Hepatocyte (in vitro differentiated cells): ENCODE results near the gene SPNS2. TPM values are rescaled to one million over a fixed set of nuclear protein-coding genes. Genes with fewer than 3 reads are reported as not detected.
A peak's percentile ranks its signal among the peaks of the same experiment; 100 is the strongest.

Experiments
- DNase-seq: peaks from one replicate; pipeline ENCODE4 v3.0.0-alpha.2; 2016; ENCODE audit warnings: low spot score
- H2AFZ ChIP-seq: fragments of 200-600 bp; sonication (generic); 2 replicates; pipeline ENCODE4 v1.6.0; 2016; ENCODE audit warnings: antibody characterized with exemption, mild to moderate bottlenecking
- H3K27ac ChIP-seq: fragments of 200-600 bp; sonication (generic); 2 replicates; pipeline ENCODE4 v1.5.1; 2016; ENCODE audit warnings: mild to moderate bottlenecking
- H3K27me3 ChIP-seq: fragments of 200-600 bp; sonication (generic); 2 replicates; pipeline ENCODE4 v1.6.1; 2016
- H3K36me3 ChIP-seq: fragments of 200-600 bp; sonication (generic); replicated peaks from 2 replicates; pipeline ENCODE4 v1.5.1; 2016; ENCODE audit warnings: low read depth; ENCODE audit not compliant: insufficient read depth
- H3K4me1 ChIP-seq: fragments of 200-600 bp; sonication (generic); 2 replicates; pipeline ENCODE4 v1.5.1; 2016; ENCODE audit warnings: mild to moderate bottlenecking, moderate library complexity; ENCODE audit not compliant: insufficient read depth
- H3K4me2 ChIP-seq: fragments of 200-600 bp; sonication (generic); 2 replicates; pipeline ENCODE4 v1.6.0; 2016
- H3K4me3 ChIP-seq: fragments of 200-600 bp; sonication (generic); 2 replicates; pipeline ENCODE4 v1.5.1; 2016; ENCODE audit warnings: mild to moderate bottlenecking
- H3K79me2 ChIP-seq: fragments of 200-600 bp; sonication (generic); 2 replicates; pipeline ENCODE4 v1.6.0; 2017; ENCODE audit warnings: mild to moderate bottlenecking
- H3K9me2 ChIP-seq: fragments of 200-600 bp; sonication (generic); replicated peaks from 2 replicates; pipeline ENCODE4 v1.6.0; 2017; ENCODE audit warnings: mild to moderate bottlenecking; ENCODE audit not compliant: insufficient read depth
- H3K9me3 ChIP-seq: fragments of 200-600 bp; sonication (generic); 2 replicates; pipeline ENCODE4 v1.5.1; 2016; ENCODE audit warnings: low read depth, mild to moderate bottlenecking
- H4K20me1 ChIP-seq: fragments of 200-600 bp; sonication (generic); 2 replicates; pipeline ENCODE4 v1.6.0; 2016; ENCODE audit warnings: mild to moderate bottlenecking; ENCODE audit not compliant: insufficient read depth, poor library complexity, severe bottlenecking
- CTCF ChIP-seq: fragments of 200-600 bp; sonication (generic); IDR thresholded peaks from 2 replicates; pipeline ENCODE4 v1.5.1; 2016; ENCODE audit warnings: antibody characterized with exemption, mild to moderate bottlenecking; ENCODE audit not compliant: poor library complexity
- EZH2 ChIP-seq: fragments of 200-600 bp; sonication (generic); IDR thresholded peaks from 2 replicates; pipeline ENCODE4 v1.6.1; 2016; ENCODE audit warnings: antibody characterized with exemption, mild to moderate bottlenecking, borderline replicate concordance
- EZH2phosphoT487 ChIP-seq: fragments of 200-600 bp; sonication (generic); IDR thresholded peaks from one replicate; pipeline ENCODE4 v1.6.1; 2018; ENCODE audit warnings: antibody characterized with exemption, mild to moderate bottlenecking, low read depth, moderate library complexity; ENCODE audit not compliant: unreplicated experiment, severe bottlenecking
- WGBS: methylation state at CpG from one replicate; pipeline ENCODE4 v1.1.6; 2016; ENCODE audit warnings: low lambda C conversion rate; ENCODE audit errors: missing lambda C conversion rate; 5-methylcytosine and 5-hydroxymethylcytosine counted together
- polyA plus RNA-seq: library from polyadenylated mRNA; unstranded; fragments of >200 nt; fragmentation: Nextera tagmentation; extraction: Ambion mirVana; gene quantifications from 2 replicates; pipeline ENCODE4 v1.2.1, GENCODE V29; 2016
- total RNA-seq: library from RNA; depleted of rRNA; stranded (reverse); fragments of >200 nt; gene quantifications from 2 replicates; pipeline ENCODE4 v1.2.3, GENCODE V29; 2014

Gene SPNS2
- total and polyA plus RNA-seq, 2 experiments from 2014 or later = 5.6 to 10.3 TPM

- Histone ChIP-seq H3K36me3 (no peaks in the 10 kb centered on the region), H4K20me1 (no peaks in the 10 kb centered on the region), H3K27ac (peak overlapping the region; percentile 66), H2AFZ (no peak overlapping the region), H3K27me3 (no peaks in the 10 kb centered on the region), H3K9me2 (no peaks in the 10 kb centered on the region), H3K4me3 (no peak overlapping the region), H3K4me1 (no peaks in the 10 kb centered on the region), H3K9me3 (no peaks in the 10 kb centered on the region), H3K4me2 (peak overlapping the region; percentile 23), H3K79me2 (no peaks in the 10 kb centered on the region)
- 79% methylated on average over 9 of the region's 9 CpGs for WGBS
- TF ChIP-seq EZH2phosphoT487 (no peak), EZH2 (no peak), CTCF (no peak)
- DNase-seq = peak; percentile 58
These were observed 44.7 kb upstream of the SPNS2 start for GRCh38 chr17:4453812-4454591.

- Histone ChIP-seq H3K4me2 (no peak overlapping the region), H3K36me3 (no peaks in the 10 kb centered on the region), H3K4me1 (no peaks in the 10 kb centered on the region), H4K20me1 (no peaks in the 10 kb centered on the region), H3K9me2 (no peaks in the 10 kb centered on the region), H3K27ac (no peak overlapping the region), H3K9me3 (no peaks in the 10 kb centered on the region), H3K4me3 (no peak overlapping the region), H2AFZ (no peak overlapping the region), H3K79me2 (no peaks in the 10 kb centered on the region), H3K27me3 (no peaks in the 10 kb centered on the region)
- TF ChIP-seq CTCF (no peak), EZH2 (no peak)
- DNase-seq = no peak
- 92% methylated on average over 5 of the region's 5 CpGs for WGBS
These were observed 38.0 kb upstream of the SPNS2 start for GRCh38 chr17:4460661-4461060.

GRCh38 chr17:4463818-4464476 lies 34.7 kb upstream of the SPNS2 start:
- Histone ChIP-seq H3K79me2 (no peaks in the 10 kb centered on the region), H3K4me2 (no peak overlapping the region), H3K9me3 (no peaks in the 10 kb centered on the region), H3K4me3 (no peak overlapping the region), H3K27me3 (no peaks in the 10 kb centered on the region), H3K4me1 (no peaks in the 10 kb centered on the region), H3K36me3 (no peaks in the 10 kb centered on the region), H3K27ac (no peak overlapping the region), H4K20me1 (no peaks in the 10 kb centered on the region), H3K9me2 (no peaks in the 10 kb centered on the region), H2AFZ (no peak overlapping the region)
- DNase-seq = no peak
- no peak for TF ChIP-seq CTCF
- no peak for TF ChIP-seq EZH2
- TF ChIP-seq EZH2phosphoT487 = no peak
- WGBS = 88% methylated on average over 10 of the region's 10 CpGs
